Measurements from ENCODE around the gene SAG.
A peak's percentile ranks its signal among the peaks of the same experiment; 100 is the strongest.

Gene SAG

GRCh38 chr2:233307565-233307964 lies at the start of gene SAG:
Gene SAG, plus strand, starts transcription at chr2:233307816. Its CDS starts 1,374 bp downstream, at chr2:233309190.
- no peak for DNase-seq (ENCODE audit: low spot score)

- DNase-seq (ENCODE audit: low spot score), result no peak
Measured at GRCh38 chr2:233258211-233258610, 49.4 kb upstream of the SAG start.

GRCh38 chr2:233259730-233260129 lies 47.9 kb upstream of the SAG start:
- DNase-seq (ENCODE audit: low spot score), result no peak

GRCh38 chr2:233260661-233261060 lies 47.0 kb upstream of the SAG start:
- DNase-seq (ENCODE audit: low spot score), result no peak

DNA sequence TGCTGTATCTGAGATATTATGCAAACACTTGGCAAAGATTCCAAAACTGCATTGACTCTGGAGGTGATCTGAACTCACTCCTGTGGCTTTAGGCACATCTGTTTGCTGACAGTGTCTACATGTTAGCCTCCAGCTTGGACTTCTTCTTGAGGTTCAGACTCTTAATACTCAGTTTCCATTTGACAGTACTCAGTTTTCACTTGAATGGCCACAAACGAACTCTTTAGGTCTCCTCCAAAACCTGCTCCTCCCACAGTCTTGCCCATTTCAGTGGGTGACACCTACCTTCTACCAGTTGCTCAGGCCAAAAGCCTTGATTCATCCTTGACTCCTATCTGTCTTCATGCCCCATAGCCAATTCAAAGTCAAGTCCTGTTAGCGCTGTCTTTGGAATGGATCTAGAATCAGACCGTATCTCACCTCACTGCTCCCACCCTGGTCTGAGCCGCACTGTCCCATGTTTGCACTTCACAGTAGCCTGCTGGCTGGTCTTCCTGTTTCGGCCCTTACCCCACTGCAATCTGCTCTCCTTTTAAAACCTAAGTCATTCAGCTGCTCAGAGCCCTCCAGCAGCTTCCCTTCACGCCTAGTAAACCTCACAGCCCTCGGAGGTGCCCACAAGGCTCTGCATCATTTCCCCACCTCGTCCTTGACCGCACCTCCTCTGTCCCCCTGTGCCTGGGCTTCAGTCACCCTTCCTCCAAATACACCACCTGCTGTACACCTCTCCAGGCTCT lies 45.6 kb upstream of the SAG start:
- DNase-seq (ENCODE audit: low spot score), result no peak

- no peak for DNase-seq (ENCODE audit: low spot score)
Measured at GRCh38 chr2:233262562-233262961, 45.1 kb upstream of the SAG start.

GRCh38 chr2:233263045-233263570 lies 44.5 kb upstream of the SAG start:
- DNase-seq (ENCODE audit: low spot score), result no peak

GRCh38 chr2:233264667-233265066 lies 42.9 kb upstream of the SAG start:
- no peak for DNase-seq (ENCODE audit: low spot score)

- DNase-seq (ENCODE audit: low spot score), result no peak
Measured at GRCh38 chr2:233265899-233266431, 41.7 kb upstream of the SAG start.

- no peak for DNase-seq (ENCODE audit: low spot score)
Measured at GRCh38 chr2:233266481-233266880, 41.1 kb upstream of the SAG start.

DNA sequence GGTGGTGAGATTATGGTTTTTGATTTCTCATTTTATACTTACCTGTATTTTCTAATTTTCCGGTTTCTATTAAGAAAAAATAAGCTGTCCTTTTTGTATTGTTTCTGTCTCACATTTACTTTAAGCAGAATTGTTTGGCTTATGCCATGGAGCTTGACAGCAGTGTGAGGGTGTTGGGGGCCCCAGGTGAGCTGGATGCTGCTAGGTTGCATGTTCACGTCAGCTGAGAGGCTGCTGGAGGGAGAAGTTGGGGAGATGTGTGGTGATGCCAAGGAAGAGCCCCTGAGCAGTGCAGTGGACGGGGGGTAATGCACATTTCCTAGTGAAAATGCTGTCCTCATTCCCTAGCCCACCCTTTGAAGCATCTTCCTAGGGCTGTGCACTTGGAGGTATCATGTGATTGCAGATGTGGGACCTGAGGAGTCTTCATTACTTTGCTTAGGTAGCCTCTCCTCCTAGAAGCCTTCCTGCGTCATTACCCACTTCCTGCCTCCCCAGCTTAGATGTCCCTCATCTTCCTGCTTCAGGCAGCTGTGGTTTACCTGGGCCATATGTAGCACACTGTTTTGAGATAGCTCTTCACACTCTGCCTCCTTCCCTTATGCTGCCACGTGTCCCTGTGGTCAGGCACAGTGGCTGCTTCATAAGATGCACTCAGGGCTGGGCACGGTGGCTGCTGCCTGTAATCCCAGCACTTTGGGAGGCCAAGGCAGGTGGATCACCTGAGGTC lies 39.9 kb upstream of the SAG start:
- DNase-seq (ENCODE audit: low spot score), result peak; percentile 28

DNA sequence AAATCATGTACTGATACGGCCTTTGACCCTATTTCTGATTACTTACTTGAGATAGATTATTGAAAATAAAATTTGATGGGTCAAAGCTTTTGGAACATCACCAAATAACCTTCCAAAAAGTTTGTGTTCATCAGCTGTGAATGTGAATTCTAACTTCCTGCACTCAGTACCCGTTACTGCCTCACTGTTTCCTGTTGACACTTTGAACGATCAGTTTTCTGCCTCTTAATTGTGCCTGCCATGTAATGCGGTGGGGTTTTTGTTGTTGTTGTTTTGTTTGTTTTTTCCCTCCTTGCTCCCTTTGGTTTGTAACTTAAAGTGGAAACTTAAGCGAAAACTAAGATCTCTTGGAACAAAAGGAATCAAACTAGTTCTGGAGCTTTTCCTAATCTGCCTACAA lies 37.2 kb upstream of the SAG start:
- no peak for DNase-seq (ENCODE audit: low spot score)

DNA sequence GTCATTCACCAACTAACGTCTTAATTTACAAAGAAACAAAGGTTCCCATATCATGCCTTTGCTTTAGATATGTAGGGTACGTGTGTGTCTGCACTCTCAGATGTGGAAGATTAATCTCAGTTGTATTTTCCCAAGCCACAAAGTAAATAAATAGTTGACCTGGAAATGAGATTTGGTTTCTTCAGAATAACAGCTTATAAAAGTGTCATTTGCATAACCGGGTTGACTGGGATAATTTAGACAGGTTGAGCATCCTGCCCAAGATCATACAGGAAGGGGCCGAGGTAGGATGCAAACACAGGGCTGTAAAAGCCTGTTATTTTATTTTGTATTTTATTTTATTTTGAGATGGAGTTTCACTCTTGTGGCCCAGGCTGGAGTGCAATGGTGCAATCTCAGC lies 36.7 kb upstream of the SAG start:
- no peak for DNase-seq (ENCODE audit: low spot score)

GRCh38 chr2:233271693-233272092 lies 35.9 kb upstream of the SAG start:
- no peak for DNase-seq (ENCODE audit: low spot score)

DNA sequence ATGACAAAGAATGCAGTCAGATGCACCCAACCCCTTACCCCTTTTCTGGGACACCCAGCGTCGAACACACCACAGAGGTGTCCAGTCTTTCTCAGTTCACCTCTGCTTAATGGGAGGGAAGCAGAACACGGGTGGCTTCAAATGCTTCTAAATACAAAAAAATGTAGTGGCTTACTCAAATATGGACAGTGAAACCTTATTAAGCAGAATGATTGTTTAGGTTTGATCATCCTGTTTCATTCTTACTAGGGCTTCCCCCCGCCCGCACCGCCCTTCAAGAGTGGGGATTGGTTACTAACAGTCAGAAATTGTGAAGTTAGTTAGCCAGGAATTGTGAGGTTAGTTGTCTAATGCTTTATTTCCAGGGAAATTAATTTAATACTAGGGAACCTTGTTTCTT lies 34.5 kb upstream of the SAG start:
- DNase-seq (ENCODE audit: low spot score), result no peak

- no peak for DNase-seq (ENCODE audit: low spot score)
Measured at GRCh38 chr2:233275223-233275622, 32.4 kb upstream of the SAG start.

DNA sequence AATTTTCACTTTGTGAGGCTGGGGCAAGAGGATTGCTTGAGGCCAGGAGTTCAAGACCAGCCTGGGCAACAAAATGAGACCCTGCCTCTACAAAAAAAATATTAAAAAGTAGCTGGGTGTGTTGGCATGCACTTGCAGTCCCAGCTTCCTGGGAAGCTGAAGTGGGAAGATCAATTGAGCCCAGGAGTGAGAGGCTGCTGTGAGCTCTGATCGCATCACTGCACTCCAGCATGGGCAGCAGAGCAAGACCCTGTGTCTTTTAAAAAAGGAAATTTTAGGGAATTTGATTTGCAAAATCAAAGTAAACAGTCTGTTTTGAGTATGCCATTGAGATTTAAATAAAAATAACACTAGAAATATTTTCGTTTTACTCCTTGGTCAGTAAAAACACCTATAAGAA lies 28.7 kb upstream of the SAG start:
- no peak for DNase-seq (ENCODE audit: low spot score)

DNA sequence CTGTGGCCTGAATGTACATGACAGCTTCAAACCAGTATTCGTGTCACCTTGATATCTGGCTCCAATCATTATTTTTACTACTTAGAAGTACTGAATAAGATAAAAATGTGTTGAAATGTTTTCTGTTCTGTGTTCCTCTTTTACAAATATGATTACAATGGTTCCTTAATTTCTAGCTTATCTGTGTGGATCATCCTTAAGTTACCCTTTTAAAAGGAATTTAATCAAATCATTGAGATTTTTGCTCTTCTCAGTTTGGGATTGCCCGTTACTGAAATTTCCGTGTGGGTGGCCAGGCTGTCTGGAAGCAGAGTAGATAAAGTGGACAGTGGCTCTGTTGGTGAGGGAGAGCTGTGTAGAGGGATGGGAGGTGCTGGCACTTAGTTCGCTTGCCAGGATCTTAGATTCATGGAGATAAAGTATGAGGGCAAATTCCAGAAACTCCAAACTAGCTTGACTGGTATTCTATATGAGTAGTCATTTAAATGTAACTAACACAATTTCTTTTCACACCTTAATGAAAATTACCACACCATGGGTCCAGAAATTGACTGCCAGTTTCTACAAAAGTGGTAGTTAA lies 27.4 kb upstream of the SAG start:
- DNase-seq (ENCODE audit: low spot score), result no peak

GRCh38 chr2:233281553-233281952 lies 26.1 kb upstream of the SAG start:
- DNase-seq (ENCODE audit: low spot score), result no peak

GRCh38 chr2:233281992-233282603 lies 25.5 kb upstream of the SAG start:
- no peak for DNase-seq (ENCODE audit: low spot score)

DNA sequence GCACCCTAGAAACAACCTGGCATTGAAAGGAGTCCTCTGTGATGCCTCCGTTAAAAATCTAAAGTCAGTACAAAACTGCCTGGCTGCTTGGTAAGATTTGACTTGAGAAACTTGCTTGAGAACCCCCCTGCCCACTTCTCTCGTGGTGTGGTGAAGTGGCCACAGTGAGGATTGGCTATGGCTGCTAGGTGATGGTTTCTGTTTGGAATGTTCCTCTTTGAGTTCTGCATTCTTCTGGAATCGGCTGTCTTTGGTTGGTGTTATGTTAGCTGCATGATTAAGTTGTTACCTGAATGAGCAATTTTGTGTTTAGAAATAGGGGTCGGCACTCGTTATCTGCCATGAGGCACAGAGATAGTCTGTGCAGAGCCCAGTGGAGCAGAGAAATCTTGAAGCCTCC lies 21.7 kb upstream of the SAG start:
- no peak for DNase-seq (ENCODE audit: low spot score)

DNA sequence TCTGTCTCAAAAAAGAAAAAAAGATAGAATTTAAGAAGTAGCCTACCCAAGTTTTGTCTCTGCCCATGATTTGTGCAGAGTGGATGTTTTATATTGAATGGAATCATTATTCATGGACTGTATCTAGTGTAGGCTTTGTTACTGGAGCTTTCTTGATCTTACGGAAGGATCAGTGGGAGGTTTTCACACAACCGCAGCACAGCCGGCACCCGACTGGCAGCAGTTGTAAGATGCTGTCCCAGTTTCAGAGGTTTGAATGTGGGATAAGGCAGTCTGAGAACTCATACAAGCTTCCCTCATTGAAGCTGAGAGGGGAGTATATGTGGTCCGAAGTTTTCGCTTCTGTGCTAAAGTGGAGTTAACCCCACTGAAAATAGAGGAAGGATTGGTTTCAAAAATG lies 19.7 kb upstream of the SAG start:
- DNase-seq (ENCODE audit: low spot score), result no peak

Measured in germinal center (tissue), 1 donor.